ENCODE results near the gene HDAC4.

The HDAC4 gene

DNA sequence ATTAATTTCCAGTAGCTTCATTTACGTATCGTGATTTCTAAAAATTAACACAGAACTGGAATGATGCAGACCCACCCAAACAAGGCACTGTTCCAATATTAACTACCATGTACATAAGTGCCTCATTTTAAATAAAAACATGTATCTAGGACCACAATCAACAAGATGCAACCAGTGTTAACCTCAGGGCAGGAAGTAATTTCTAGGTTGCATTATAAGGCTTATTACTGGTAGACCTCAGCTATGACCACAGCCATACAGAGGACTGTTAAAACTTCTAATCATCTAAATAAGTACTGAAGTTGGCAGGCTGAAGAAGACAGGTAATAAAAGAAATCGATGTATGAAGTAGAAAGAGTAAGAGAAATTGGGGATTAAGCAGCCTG, 262.9 kb downstream of the HDAC4 start:
- no peak for DNase-seq (ENCODE audit: low read depth)

DNA sequence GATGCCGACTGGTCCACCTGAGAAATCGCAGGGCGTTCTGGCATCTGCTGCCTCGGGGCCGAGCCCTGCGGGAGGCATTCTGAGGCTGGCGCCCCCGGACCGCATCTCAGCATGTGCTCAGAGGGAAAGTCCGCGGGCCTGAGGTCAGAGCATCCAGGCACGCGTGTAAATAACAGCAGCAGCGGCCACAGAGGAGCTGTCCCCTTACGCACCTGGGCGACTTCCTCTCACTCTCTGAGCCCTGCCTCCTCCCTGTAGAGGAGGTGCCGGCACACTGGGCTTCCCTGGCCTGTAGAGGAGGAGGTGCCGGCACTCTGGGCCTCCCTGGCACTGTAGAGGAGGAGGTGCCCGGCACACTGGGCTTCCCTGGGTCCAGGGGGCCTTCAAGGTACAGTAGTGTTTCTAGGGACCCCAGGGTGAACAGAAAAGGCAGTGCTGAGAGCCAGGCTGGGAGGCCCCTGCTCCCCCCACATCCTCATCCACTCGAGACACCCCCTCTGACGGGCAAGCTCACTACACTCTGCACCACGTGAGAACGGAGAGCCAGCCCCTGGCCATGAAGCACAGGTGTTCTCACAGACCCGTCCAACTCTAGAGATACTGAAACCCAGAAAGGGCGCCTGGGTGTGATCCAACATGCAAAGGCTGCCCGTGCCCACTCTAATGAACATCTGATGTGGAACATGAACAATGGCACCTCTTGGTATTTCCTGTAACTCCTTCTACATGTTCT, 263.5 kb downstream of the HDAC4 start:
- no peak for DNase-seq (ENCODE audit: low read depth)

DNA sequence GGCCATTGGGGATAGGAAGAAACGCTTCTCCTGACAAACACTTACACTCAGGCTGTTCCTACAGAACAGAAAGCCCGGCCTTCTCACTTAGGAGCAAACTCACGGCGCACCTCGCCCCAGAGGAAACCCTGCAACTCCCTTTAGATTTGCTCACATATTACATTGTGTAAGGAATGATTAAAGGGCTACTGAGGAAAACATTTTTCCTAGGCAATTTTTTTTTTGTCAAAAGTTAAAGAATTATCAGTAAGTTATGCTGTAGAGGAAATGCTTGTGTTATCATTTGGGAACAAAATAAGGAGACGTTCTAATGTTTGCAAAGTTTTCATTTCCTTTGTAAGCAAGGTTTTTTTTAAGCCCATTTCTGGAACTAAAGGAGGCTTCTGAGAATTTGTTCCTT, 264.1 kb downstream of the HDAC4 start:
- no peak for DNase-seq (ENCODE audit: low read depth)

DNA sequence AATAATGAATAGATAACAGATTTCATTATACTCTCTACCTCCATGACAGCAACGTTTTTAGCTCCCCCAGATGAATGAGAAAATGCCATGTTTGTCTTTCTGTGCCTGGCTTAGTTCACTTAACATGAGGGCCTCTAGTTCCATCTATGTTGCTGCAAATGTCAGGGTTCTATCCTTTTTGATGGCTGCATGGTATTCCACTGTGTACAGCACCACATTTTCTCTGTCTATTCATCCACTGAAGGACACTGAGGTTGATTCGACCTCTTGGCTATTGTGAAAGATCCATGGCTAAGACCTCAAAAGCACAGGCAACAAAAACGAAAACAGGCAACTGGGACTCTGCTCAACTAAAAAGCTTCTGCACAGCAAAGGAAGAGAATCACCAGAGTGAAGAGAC, 264.6 kb downstream of the HDAC4 start:
- no peak for DNase-seq (ENCODE audit: low read depth)

DNA sequence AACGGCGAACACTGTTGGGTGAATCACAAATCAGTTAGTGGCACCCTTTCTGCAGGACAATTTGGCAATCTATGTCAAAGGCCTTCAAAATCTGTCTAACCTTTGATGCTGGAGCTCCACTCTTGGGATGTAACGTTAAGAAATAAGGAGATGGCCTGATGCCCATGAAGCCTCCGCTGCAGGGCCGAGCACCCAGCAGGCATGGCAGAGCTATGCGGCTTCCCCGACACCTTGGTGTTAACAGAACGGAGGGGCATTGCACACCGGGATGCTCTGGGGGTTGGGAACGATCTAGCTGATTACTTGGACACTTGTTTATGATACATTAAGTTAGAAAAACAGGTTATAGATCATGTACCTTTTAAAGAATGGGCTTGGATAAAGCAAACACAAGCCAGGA, 265.3 kb downstream of the HDAC4 start:
- DNase-seq (ENCODE audit: low read depth), result no peak

DNA sequence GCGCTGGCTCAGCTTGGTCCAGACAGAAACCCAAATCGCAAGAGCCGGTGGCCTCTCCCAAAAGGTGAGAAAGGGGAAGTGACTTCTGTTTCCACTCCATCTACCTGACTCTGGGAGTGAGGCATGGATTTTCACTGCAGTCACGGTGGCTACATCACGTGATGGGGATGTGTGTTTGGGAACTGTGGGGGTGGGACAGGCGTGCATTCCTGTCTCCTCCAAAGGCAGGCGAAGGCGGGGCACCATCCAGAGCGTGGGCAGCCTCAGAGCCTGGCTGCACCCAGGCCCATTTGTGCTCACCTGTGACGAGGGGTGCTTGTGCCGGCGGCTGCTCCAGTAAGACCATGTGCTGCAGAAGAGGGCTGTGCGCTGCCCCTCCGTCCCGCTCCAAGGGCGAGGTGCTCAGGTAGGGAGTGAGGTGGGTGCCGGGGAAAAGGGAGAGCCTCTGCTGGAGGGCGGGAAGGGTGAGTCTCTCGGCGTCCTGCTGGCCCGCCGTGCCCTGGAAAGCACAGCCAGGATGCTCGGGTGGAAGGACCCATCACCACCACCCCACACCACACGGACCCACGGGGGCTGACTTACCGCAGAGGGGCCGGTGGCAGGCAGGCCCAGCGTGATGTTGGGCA, 266.8 kb downstream of the HDAC4 start:
- DNase-seq (ENCODE audit: low read depth), result no peak

DNA sequence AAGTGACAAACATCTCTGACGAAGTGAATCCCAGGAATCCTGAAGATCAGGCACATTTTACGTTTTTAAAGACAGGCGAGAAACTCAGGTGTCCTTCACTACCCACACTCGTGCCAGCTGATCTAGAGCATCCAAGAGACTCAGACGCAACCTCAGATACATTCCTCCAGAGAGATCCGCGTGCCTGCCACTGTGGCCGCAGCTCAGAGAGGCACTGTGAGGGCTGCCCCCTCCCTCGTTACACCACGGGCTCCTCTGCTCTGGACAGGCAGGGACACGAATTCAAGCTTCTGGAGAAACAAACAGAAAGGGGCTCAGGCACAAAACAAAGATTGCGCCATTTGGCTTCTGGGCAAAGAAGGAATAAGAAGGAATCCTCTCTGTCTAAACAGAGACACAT, 268.0 kb downstream of the HDAC4 start:
- DNase-seq (ENCODE audit: low read depth), result no peak

DNA sequence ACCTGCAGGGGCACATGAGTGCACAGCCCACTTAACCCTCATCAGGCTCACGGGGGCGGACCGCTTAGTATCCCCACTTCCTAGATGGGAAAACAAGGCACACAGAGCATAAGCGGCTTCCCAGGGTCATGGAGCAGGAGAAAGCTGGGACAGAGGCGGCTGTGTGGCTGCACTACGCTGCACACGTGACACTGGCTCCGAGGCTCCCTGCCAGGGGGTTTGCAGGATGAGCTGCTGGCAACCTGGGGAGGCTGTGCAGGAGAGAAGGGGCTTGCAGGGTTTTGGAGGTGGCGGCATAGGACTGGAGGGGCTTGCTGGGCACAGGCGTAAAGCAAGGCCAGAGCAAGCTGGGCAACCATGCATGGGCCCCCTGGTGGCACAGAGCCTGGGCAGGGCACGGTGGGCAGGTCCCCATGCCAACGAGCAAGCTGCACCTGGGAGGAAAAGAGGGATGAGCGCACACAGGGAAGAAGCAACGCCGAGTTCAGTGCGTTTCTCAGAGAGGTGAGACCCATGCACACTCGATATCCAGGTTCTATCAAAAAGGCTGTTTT, 268.6 kb downstream of the HDAC4 start:
- DNase-seq (ENCODE audit: low read depth), result no peak

DNA sequence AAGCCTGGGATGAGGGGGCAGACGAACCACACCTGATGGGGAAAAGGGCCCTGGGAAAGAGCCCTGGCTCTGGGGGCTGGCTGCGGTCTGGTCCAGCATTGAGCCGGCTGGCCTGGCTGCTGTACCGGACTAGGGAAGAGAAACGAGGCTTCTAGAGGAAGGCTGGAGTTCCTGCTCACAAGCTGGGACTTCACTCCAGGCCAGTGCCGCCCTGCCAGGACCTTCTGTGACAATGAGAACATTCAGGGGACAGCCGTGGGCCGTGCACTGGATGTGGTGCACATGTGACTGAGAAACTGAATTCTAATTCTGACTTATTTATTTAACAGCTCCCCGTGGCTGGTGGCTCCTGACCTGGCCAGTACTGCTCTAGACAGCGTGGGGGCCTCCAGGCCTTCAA, 269.3 kb downstream of the HDAC4 start:
- DNase-seq (ENCODE audit: low read depth), result no peak

DNA sequence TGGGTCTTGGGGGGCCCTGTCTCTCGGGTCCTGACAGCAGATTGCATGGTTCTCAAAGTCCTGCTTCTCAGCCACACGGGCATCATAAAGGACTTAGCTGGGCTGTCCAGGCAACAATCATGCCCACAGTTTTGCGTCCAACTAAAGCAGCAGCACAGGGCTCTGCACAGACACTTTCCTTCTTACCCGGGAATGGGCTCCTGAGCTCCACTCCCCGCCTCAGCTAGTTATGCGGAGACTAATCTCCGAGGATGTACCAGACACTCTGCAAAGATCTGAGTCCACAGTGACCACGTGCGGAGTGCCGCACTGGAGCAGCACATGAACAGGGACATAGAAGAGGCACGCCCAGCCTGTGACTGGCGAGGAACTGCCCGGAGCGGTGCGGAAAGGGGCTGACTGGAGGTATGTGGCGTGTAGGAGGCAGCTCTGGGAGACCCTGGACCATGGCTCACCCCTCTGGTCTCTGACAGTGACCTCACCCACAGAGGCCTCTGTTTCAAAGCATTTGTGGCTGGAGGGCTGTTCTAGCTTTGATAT, 270.0 kb downstream of the HDAC4 start:
- DNase-seq (ENCODE audit: low read depth), result no peak

DNA sequence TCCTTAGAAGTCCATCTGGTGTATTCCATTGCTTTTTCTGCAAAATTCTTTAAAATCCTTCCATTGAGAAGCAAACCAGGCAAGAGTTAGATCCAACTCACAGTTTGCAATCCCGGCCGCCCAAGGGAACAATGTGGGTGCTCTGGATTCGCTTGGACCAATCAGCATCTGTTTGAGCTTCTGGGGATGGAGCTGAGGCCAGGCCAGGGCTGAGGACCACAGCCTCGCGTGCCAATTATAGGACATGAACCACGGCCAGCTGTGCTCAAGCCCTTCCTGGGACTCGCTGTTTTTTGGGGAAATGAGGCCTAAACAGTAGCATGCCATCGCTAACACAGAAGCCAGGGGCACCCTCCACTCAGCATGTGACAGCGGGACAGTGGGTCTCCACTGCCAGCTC, 270.8 kb downstream of the HDAC4 start:
- DNase-seq (ENCODE audit: low read depth), result no peak

DNA sequence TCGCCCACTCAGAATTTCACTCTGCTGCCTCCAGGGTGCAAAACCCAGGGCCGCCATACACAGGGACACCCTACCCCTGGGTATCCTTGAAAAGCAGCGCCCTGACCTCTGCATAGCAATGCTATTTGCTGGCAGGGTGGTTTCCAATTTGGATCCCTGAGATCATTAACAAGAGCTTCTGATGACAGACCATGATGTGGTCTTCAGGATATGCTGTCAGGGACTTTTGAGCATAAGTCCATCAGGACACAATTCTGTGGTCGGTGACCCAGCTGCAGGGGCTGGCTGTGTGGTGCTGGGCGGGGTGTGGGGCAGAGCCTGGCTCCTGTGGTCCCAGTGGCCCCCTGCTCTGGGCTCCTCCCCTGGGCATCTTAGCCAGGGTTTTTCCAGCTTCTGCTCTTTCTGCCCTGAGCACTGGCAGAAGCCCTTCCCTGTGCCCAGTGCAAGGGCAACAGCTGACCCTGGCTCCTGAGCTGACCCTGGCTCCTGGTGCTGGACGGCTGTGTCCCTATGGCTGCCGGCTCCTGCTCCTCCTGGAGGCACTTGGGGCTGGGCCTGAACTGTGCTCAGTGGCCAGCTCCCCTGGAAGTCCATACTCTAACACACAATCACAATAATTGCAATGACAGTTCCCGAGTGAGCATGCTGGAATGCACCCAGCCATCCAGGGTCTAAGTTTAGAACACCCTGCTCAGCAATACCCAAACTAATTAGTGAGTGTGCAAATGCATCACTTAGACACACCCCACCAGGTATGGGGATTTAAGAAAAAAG, 271.5 kb downstream of the HDAC4 start:
- DNase-seq (ENCODE audit: low read depth), result no peak

DNA sequence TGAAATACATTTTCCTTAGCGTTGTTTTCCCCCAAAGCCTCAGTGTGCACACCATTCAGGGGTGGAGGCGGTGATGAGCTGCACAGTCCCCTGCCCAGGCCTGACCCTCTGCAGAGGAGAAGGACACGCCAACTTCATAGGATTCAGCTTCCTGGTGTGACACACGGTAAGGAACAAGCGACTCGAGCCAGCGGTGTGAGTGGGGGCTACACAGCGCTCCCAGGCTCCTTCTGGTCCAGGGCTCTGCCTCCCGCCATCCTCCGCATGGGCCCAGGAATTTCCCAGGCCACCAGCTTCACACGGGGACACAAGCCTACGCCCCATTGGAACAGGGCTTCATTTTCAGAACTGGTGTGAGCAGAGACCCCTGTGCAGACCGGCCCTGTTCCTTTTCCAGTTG, 272.1 kb downstream of the HDAC4 start:
- no peak for DNase-seq (ENCODE audit: low read depth)

DNA sequence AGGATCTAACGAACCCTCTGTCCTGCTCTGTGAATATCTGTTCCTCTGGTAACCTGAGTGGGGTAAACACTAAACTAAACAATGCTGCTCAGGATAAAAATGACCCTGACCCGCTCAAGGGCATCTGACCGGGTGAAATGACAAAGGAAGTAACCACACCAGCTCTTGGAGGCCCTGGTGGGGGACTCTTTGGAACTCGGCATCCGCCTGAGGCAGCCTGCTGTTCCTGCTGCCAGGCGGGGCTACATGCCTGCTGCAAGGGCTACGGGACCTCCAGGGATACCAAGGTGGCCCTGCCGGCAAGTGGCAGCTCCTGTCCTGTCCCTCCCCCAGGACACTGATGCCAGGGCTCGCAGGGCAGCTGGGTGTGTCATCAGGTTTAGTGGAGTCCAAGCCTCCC, 273.3 kb downstream of the HDAC4 start:
- no peak for DNase-seq (ENCODE audit: low read depth)

DNA sequence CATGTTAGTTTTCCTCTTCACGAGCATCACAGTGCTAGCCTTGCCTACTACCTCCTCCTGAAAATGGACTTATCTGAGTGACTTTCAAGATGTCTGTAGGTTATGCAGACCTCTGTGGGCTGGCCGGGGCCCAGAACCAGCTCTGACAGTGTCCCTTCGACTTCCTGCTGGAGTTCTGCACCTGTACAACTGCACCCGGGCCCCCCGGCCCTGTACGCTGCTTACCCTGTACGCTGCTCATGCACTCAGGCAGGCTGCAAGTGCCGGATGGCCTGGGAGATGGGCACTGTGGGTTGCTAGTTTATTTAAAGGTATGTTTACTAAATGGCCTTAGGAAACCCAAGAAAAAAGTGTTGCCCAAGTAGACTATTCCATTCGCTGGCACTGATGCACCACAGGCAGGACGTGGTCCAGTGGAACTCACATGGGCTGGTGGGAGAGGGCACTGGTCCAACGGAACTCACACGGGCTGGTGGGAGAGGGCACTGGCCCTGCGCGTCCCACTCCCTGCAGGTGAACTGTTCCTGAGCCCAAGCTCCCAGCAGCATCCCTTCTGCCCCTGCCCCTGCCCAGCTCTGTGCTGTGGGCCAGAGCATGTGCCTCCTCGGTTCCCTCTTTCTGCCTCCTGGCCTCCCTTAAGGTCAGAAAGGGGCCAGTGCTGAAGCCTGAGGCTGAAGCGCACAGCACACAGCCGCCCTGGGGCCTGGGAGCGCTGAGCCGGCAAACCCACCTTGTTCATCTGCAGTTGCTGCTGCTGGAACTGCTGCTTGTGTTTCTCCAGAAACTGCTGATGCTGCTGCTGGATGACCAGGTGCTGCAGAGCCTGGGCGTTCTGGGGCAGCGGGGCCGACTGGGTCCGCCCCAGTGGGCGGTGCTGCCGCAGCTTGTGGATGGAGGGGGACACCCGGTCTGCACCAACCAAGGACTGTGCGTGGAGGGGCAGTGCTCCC, 274.8 kb downstream of the HDAC4 start:
- no peak for DNase-seq (ENCODE audit: low read depth)

DNA sequence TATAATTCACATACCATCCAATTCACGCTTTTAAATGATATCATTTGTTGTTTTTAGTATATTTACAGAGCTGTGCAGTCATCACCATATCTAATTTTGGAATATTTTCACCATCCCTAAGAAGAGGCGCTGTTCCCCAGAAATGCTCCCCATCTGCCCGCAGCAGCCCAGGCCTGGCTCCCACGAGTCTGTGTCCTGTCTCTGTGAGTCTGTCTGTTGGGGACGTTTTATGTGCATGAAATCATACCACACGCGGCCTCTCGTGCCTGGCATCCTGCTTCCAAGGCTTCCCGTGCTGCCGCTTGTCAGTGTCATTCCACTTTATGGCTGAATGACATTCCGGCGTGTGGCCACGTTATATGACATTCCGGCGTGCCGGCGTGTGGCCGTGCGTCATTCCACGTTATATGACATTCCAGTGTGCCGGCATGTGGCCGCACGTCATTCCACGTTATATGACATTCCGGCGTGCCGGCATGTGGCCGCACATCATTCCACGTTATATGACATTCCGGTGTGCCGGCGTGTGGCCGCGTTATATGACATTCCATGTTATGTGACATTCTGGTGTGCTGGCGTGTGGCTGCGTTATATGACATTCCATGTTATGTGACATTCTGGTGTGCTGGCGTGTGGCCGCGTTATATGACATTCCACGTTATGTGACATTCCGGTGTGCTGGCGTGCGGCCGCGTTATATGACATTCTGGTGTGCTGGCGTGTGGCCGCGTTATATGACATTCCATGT, 276.5 kb downstream of the HDAC4 start:
- no peak for DNase-seq (ENCODE audit: low read depth)

DNA sequence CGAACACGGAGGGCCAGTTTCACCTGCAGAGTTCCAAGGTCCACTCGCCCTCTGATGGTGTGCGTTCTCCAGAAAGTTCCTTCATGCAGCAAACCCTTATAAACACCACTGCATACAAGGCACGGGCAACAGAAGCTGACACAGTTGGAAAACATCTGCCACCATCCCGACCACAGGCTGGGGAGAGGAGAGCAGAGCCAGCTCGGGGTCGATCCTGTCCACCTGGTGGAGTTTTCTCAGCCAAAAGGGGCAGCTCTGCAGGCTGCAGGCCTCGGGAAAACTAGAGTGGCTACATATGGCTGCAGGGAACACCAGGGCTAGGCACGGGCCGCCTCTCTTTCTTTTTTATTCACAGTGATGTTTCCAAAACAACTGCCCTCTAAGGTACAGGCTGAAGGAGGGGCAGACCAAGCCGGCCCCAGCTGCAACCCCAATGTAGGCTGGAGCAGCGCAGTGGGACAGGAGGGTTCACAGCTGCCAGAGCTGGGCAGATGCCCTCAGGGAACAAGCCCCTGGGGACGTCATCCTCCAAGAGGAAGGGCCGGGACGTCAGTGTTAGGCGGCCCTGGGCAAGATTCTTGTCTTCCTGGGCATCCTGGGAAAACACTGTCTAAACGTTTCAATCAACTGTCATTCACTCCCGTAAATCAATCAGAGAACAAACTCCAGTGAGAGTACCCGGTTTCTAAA, 278.3 kb downstream of the HDAC4 start:
- DNase-seq (ENCODE audit: low read depth), result no peak

DNA sequence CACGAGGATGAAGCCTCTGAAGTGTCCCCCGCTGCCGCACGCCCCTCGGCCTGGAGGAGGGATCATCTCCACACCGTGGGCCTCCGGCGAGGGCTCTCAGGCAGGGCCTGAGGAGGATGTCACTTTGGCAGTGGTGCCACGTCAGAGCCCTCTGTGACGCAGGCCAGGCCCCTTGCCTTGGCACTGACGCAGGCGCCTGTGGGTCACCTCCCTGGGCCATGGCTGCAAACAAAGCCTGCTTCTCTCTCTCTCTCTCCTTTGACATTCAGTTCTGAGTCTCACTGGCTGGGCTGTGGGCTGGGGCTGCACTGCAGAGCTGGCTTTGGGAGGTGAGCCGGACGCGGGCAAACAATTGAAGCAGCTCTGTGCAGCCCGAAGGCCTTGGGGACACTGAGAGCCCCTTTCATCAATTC, 279.2 kb downstream of the HDAC4 start:
- no peak for DNase-seq (ENCODE audit: low read depth)

DNA sequence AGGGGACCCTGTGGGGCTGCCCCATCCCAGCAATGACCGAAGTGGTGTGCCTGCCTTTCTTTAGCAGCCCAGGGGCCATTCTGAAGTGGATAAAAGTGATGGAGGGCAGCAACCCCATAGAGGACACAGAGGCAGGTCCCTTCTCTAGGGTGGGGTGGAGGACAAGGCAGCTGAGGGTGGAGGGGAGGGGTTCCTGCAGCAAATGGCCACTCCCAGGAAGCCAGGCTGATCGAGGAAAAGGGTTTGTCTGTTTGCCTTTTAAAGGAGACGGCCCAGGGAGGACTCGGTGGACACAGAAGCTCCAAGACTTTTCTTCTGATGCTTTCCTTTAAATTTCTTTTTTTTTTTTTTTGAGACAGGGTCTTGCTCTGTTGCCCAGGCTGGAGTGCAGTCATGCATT, 280.2 kb downstream of the HDAC4 start:
- DNase-seq (ENCODE audit: low read depth), result no peak
